Liver (tissue), 3 donors: ENCODE measurements around the gene TAF4.

Experiments
- CTCF ChIP-seq: fragments of 150-350 bp; IDR thresholded peaks from 2 replicates; pipeline ENCODE4 v1.5.1; 2017; ENCODE audit warnings: improper control_type of control experiment, low read depth, low read length; ENCODE audit not compliant: missing input control
- EGR1 ChIP-seq, 2 donors: IDR thresholded peaks; 2 replicates each; pipeline ENCODE4 v1.6.1; 2016 to 2018; ENCODE audit warnings: antibody characterized with exemption in 2 of 2, low read depth in 2 of 2
- FOXA1 ChIP-seq: IDR thresholded peaks from 2 replicates; pipeline ENCODE4 v1.6.1; 2016; ENCODE audit warnings: antibody characterized with exemption
- GABPA ChIP-seq, 2 donors: IDR thresholded peaks in 1 of 2; conservative IDR thresholded peaks in 1 of 2; 2 replicates each; pipeline ENCODE4 v1.6.1; 2016; ENCODE audit warnings: antibody characterized with exemption in 2 of 2, mild to moderate bottlenecking in 1 of 2, moderate library complexity in 1 of 2
- HNF4G ChIP-seq: IDR thresholded peaks from 2 replicates; pipeline ENCODE4 v1.6.1; 2016; ENCODE audit warnings: antibody characterized with exemption
- JUND ChIP-seq, 2 donors: IDR thresholded peaks; 2 replicates each; pipeline ENCODE4 v1.6.1; 2016; ENCODE audit warnings: antibody characterized with exemption in 2 of 2
- MAX ChIP-seq: IDR thresholded peaks from 2 replicates; pipeline ENCODE4 v1.6.1; 2016; ENCODE audit warnings: antibody characterized with exemption
- NR2F2 ChIP-seq: IDR thresholded peaks from 2 replicates; pipeline ENCODE4 v1.6.1; 2016; ENCODE audit warnings: antibody characterized with exemption
- RAD21 ChIP-seq, 2 donors: IDR thresholded peaks; 2 replicates each; pipeline ENCODE4 v1.6.1; 2016; ENCODE audit warnings: antibody characterized with exemption in 2 of 2, mild to moderate bottlenecking in 2 of 2
- TAF1 ChIP-seq: conservative IDR thresholded peaks from 2 replicates; pipeline ENCODE4 v1.6.1; 2016; ENCODE audit warnings: antibody characterized with exemption, mild to moderate bottlenecking
- YY1 ChIP-seq: IDR thresholded peaks from 2 replicates; pipeline ENCODE4 v1.6.1; 2016; ENCODE audit warnings: antibody characterized with exemption, mild to moderate bottlenecking
- ZBTB33 ChIP-seq: IDR thresholded peaks from 2 replicates; pipeline ENCODE4 v1.6.1; 2016; ENCODE audit warnings: antibody characterized with exemption
- donor health status: healthy.
- donor health status: healthy.

- TF ChIP-seq CTCF (peak; percentile 64), JUND (IDR thresholded peaks at IDR 0.05) (no peak), GABPA (IDR thresholded peaks at IDR 0.05 in 1 of 2, conservative IDR thresholded peaks at IDR 0.05 in 1 of 2) (no peak), MAX (no peak), HNF4G (no peak), RAD21 (IDR thresholded peaks at IDR 0.05) (peak; percentile 90 to 92), TAF1 (no peak), NR2F2 (no peak), YY1 (no peak), FOXA1 (no peak), EGR1 (IDR thresholded peaks at IDR 0.05; ENCODE audit: low read depth in 2 of 2) (no peak), ZBTB33 (no peak)
These were observed 54.9 kb downstream of the TAF4 start for GRCh38 chr20:62010551-62011402.
